HG02970 (cell line): Measurements from ENCODE around the gene XAB2.
A peak's percentile ranks its signal among the peaks of the same experiment; 100 is the strongest.
"Not testable (repeated sequence)": the region's sequence is repeated elsewhere in the genome, so short reads cannot be mapped to it uniquely, and the experiment has no call there.

Source experiments
- ATAC-seq: cut with Tn5 transposase; IDR thresholded peaks from one replicate; pipeline ENCODE4 v1.9.1; 2021; ENCODE audit warnings: mild to moderate bottlenecking, moderate library complexity, moderate number of reproducible peaks; ENCODE audit not compliant: unreplicated experiment, low FRiP score

The XAB2 gene

GRCh38 chr19:7652061-7652641, 22.8 kb upstream of the XAB2 start:
- ATAC-seq = no peak

GRCh38 chr19:7650148-7650547, 20.8 kb upstream of the XAB2 start:
- ATAC-seq = no peak

- ATAC-seq = no peak
Observed at GRCh38 chr19:7648265-7649014, 19.1 kb upstream of the XAB2 start.

GRCh38 chr19:7647156-7647555, 17.8 kb upstream of the XAB2 start:
- ATAC-seq = no peak

- ATAC-seq = no peak
Observed at GRCh38 chr19:7646426-7646700, 17.0 kb upstream of the XAB2 start.

GRCh38 chr19:7645656-7646425, 16.5 kb upstream of the XAB2 start:
- ATAC-seq = no peak

- ATAC-seq = no peak
Observed at GRCh38 chr19:7645163-7645562, 15.8 kb upstream of the XAB2 start.

GRCh38 chr19:7644550-7644877, 15.2 kb upstream of the XAB2 start:
- ATAC-seq = no peak

GRCh38 chr19:7643629-7644549, 14.5 kb upstream of the XAB2 start:
- ATAC-seq = not testable (repeated sequence)

- no peak for ATAC-seq
Observed at GRCh38 chr19:7643031-7643415, 13.7 kb upstream of the XAB2 start.

GRCh38 chr19:7642295-7643030, 13.1 kb upstream of the XAB2 start:
- ATAC-seq = no peak

- ATAC-seq = no peak
Observed at GRCh38 chr19:7641290-7642276, 12.2 kb upstream of the XAB2 start.

GRCh38 chr19:7640803-7641202, 11.5 kb upstream of the XAB2 start:
- ATAC-seq = no peak

- no peak for ATAC-seq
Observed at GRCh38 chr19:7639863-7640348, 10.6 kb upstream of the XAB2 start.

- ATAC-seq = no peak
Observed at GRCh38 chr19:7638802-7639465, 9.6 kb upstream of the XAB2 start.

GRCh38 chr19:7637374-7638256, 8.3 kb upstream of the XAB2 start:
- ATAC-seq = no peak

GRCh38 chr19:7636691-7637373, 7.5 kb upstream of the XAB2 start, which contains the start of gene STXBP2:
TSS of gene STXBP2 (plus strand) at chr19:7637110. CDS start at chr19:7637150, 40 bp downstream.
- ATAC-seq = peak; percentile 75
